Breast epithelium (tissue), 3 donors: ENCODE data around the gene ANKDD1B.

ENCODE experiments used
- CTCF ChIP-seq, 3 donors: fragments of 450-650 bp; IDR thresholded peaks; one replicate each; pipeline ENCODE4 v1.5.1; 2016 to 2017; ENCODE audit warnings: antibody characterized with exemption in 3 of 3, mild to moderate bottlenecking in 3 of 3, moderate library complexity in 3 of 3
- POLR2A ChIP-seq: fragments of 450-650 bp; IDR thresholded peaks from one replicate; pipeline ENCODE4 v1.6.1; 2016; ENCODE audit warnings: antibody characterized with exemption, mild to moderate bottlenecking, moderate library complexity
- POLR2AphosphoS5 ChIP-seq, 3 donors: sonication (generic); formaldehyde crosslinking; IDR thresholded peaks; one replicate each; pipeline ENCODE4 v1.6.1; 2017; ENCODE audit warnings: antibody characterized with exemption in 3 of 3

- TF ChIP-seq CTCF (IDR thresholded peaks at IDR 0.05) (no peak), POLR2A (no peak), POLR2AphosphoS5 (IDR thresholded peaks at IDR 0.05) (no peak)
Observed at GRCh38 chr5:75675783-75676182, 64.5 kb downstream of the ANKDD1B start.
